Colonic mucosa (tissue), 4 donors: Measurements from ENCODE around the gene ARHGAP28. TPM values are rescaled to one million over a fixed set of nuclear protein-coding genes. Genes with fewer than 3 reads are reported as not detected.
A peak's percentile ranks its signal among the peaks of the same experiment; 100 is the strongest.

Experiments
- DNase-seq: peaks from one replicate; pipeline ENCODE4 v3.0.0-alpha.2; 2020
- H3K27ac ChIP-seq: fragments of 200-600 bp; one replicate; pipeline ENCODE4 v1.8.0; 2021
- H3K27me3 ChIP-seq: fragments of 200-600 bp; one replicate; pipeline ENCODE4 v1.8.0; 2021
- H3K36me3 ChIP-seq: fragments of 200-600 bp; one replicate; pipeline ENCODE4 v1.8.0; 2021
- H3K4me1 ChIP-seq: fragments of 200-600 bp; one replicate; pipeline ENCODE4 v1.8.0; 2021; ENCODE audit warnings: mild to moderate bottlenecking
- H3K4me3 ChIP-seq: fragments of 200-600 bp; one replicate; pipeline ENCODE4 v1.8.0; 2021
- H3K9ac ChIP-seq, 2 donors: one replicate each; pipeline ENCODE4 v1.7.0; 2013; ENCODE audit warnings: control low read depth in 2 of 2, low read depth in 2 of 2, low read length in 2 of 2
- H3K9me3 ChIP-seq: fragments of 200-600 bp; one replicate; pipeline ENCODE4 v1.8.0; 2021
- intact Hi-C: fragments of 100-400 bp; cut with DNase I; formaldehyde crosslinking; loops from one replicate; pipeline ENCODE4 v1.14.1; 2022
- total RNA-seq, 2 donors: library from RNA; stranded (reverse); fragmentation: NEBNext Ultra II Directional in 1 of 2; extraction: Animal tissue kit (Norgen Biotek cat#: 25700) in 1 of 2; gene quantifications; one replicate each; pipeline ENCODE4 v1.2.1, GENCODE V29; 2021
- TF ChIP-seq, protein P1 (sequence below): fragments of 200-600 bp; IDR thresholded peaks from one replicate; pipeline ENCODE4 v1.8.0; 2022; ENCODE audit warnings: antibody characterized with exemption, mild to moderate bottlenecking
- donor health status: healthy.
- donor health status: DM: no; HTN: no; CAD: no.
- donor health status: DM: no; HTN: no; CAD: no.

The ARHGAP28 gene
- total RNA-seq, 2 donors from 2014 or later, result 1.9 to 2.9 TPM

DNA sequence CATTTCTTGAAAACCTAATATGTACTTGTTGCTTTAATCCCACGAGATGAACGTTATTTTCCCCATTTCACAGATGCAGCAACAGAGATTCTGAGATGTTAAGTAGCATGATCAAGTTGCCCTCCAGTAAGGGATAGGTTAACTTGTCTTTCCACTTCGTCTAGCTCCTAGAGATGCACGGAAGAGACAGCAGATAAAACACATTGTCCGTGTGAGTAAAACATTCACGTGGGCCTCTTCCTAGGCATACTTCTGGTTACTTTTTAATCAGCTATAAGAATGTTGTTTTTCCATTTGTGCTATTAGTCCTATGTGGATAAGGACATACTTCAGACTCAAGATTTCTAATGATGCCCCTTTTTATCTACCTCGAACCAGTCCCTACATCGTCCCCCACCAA, 1.2 kb upstream of the ARHGAP28 start:
- H3K9ac ChIP-seq, result no peak overlapping the region
- H3K4me1 ChIP-seq, result no peaks in the 10 kb centered on the region
- H3K27ac ChIP-seq, result no peak overlapping the region
- no peak overlapping the region for H3K4me3 ChIP-seq
- TF ChIP-seq, protein P1, sequence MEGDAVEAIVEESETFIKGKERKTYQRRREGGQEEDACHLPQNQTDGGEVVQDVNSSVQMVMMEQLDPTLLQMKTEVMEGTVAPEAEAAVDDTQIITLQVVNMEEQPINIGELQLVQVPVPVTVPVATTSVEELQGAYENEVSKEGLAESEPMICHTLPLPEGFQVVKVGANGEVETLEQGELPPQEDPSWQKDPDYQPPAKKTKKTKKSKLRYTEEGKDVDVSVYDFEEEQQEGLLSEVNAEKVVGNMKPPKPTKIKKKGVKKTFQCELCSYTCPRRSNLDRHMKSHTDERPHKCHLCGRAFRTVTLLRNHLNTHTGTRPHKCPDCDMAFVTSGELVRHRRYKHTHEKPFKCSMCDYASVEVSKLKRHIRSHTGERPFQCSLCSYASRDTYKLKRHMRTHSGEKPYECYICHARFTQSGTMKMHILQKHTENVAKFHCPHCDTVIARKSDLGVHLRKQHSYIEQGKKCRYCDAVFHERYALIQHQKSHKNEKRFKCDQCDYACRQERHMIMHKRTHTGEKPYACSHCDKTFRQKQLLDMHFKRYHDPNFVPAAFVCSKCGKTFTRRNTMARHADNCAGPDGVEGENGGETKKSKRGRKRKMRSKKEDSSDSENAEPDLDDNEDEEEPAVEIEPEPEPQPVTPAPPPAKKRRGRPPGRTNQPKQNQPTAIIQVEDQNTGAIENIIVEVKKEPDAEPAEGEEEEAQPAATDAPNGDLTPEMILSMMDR, result no peak
- DNase-seq, result no peak
- H3K27me3 ChIP-seq, result no peaks in the 10 kb centered on the region
- H3K9me3 ChIP-seq, result no peaks in the 10 kb centered on the region
- no peaks in the 10 kb centered on the region for H3K36me3 ChIP-seq
- intact Hi-C loops, result no loop called here

GRCh38 chr18:6728809-6729246, 688 bp upstream of the ARHGAP28 start:
- H3K27me3 ChIP-seq, result no peaks in the 10 kb centered on the region
- intact Hi-C loops, result no loop called here
- TF ChIP-seq, protein P1, result no peak
- peak overlapping the region; percentile 61 for H3K27ac ChIP-seq
- no peaks in the 10 kb centered on the region for H3K9me3 ChIP-seq
- H3K36me3 ChIP-seq, result no peaks in the 10 kb centered on the region
- no peak for DNase-seq
- no peak overlapping the region for H3K9ac ChIP-seq
- peak overlapping the region; percentile 52 for H3K4me3 ChIP-seq
- no peaks in the 10 kb centered on the region for H3K4me1 ChIP-seq

GRCh38 chr18:6730416-6731221, 1.1 kb downstream of the ARHGAP28 start:
- DNase-seq, result no peak
- Histone ChIP-seq H3K4me1 (no peaks in the 10 kb centered on the region), H3K9ac (no peak overlapping the region), H3K4me3 (no peak overlapping the region), H3K9me3 (no peaks in the 10 kb centered on the region), H3K36me3 (no peaks in the 10 kb centered on the region), H3K27me3 (no peaks in the 10 kb centered on the region), H3K27ac (peak overlapping the region; percentile 61)
- TF ChIP-seq, protein P1, result no peak
- intact Hi-C loops, result no loop called here

DNA sequence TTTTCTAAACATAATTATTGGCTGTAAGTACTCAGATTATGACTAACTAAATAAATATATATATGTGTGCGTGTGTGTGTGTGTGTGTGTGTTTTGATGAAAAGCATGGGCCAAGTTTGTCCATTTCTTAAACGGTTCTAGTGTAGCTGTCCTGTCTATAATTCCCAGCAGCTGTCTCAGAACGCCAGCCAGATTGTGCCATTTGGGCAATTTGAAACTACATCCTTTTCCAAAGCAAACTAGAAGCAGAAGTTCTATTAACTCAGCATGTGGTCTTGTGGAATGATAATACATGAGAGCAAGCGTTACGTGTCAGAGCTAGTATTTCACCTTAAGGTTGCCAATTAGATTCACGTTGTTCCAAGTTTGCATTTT, 1.7 kb downstream of the ARHGAP28 start:
- no peak for DNase-seq
- intact Hi-C loops, result no loop called here
- H3K9me3 ChIP-seq, result no peaks in the 10 kb centered on the region
- no peak overlapping the region for H3K27ac ChIP-seq
- no peak overlapping the region for H3K4me3 ChIP-seq
- no peaks in the 10 kb centered on the region for H3K27me3 ChIP-seq
- TF ChIP-seq, protein P1, result no peak
- no peak overlapping the region for H3K9ac ChIP-seq
- no peaks in the 10 kb centered on the region for H3K4me1 ChIP-seq
- H3K36me3 ChIP-seq, result no peaks in the 10 kb centered on the region

DNA sequence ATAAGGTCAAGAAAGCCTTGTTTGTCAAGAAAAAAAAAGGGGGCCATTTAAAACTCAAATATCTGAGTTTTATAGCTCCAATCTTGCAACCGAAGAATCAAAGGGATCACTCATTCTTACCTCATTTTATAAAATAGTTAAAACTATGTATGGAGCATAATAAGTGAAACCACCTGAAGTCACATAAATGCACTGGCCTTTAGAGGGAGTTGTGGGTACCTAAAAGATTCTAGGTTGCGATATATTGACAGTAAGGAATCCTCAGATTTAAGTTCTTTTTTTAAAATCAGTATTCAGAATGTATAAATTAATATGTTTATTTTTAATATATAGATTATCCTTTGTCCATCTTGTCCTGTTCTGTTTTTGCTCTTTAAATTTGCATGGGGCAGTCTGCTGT, 3.4 kb downstream of the ARHGAP28 start:
- Histone ChIP-seq H3K9me3 (no peaks in the 10 kb centered on the region), H3K9ac (no peak overlapping the region), H3K4me3 (no peak overlapping the region), H3K27me3 (no peaks in the 10 kb centered on the region), H3K36me3 (no peaks in the 10 kb centered on the region), H3K27ac (no peak overlapping the region), H3K4me1 (no peaks in the 10 kb centered on the region)
- TF ChIP-seq, protein P1, result no peak
- intact Hi-C loops, result no loop called here
- DNase-seq, result no peak
